ENCODE data around the gene PRDX2.

PRDX2 gene

GRCh38 chr19:12796146-12797071 lies 5.2 kb downstream of the PRDX2 start:
- Histone ChIP-seq H3K36me3 (ENCODE audit: insufficient read depth, low read length) (peaks cover 23% of the 10 kb centered on the region), H3K4me2 (ENCODE audit: low read length) (peak overlapping the region; percentile 61), H3K4me1 (ENCODE audit: control insufficient read depth, insufficient read depth, low read length) (peaks cover 24% of the 10 kb centered on the region), H3K9me3 (replicated peaks; ENCODE audit: low read length) (no peaks in the 10 kb centered on the region), H3K9ac (ENCODE audit: low read depth, low read length) (no peak overlapping the region), H3K4me3 (ENCODE audit: low read length) (no peak overlapping the region), H3K27me3 (ENCODE audit: control insufficient read depth, insufficient read depth, low read length) (no peaks in the 10 kb centered on the region)

- Histone ChIP-seq H3K9me3 (replicated peaks; ENCODE audit: low read length) (no peaks in the 10 kb centered on the region), H3K9ac (ENCODE audit: low read depth, low read length) (no peak overlapping the region), H3K4me3 (ENCODE audit: low read length) (no peak overlapping the region), H3K27me3 (ENCODE audit: control insufficient read depth, insufficient read depth, low read length) (no peaks in the 10 kb centered on the region), H3K4me2 (ENCODE audit: low read length) (no peak overlapping the region), H3K36me3 (ENCODE audit: insufficient read depth, low read length) (peaks cover 17% of the 10 kb centered on the region), H3K4me1 (ENCODE audit: control insufficient read depth, insufficient read depth, low read length) (peaks cover 25% of the 10 kb centered on the region)
Measured at GRCh38 chr19:12794971-12795381, 6.6 kb downstream of the PRDX2 start.

- H3K9me3 ChIP-seq (replicated peaks; ENCODE audit: low read length): no peaks in the 10 kb centered on the region
- peak overlapping the region; percentile 96 for H3K4me3 ChIP-seq (ENCODE audit: low read length)
- H3K4me1 ChIP-seq (ENCODE audit: control insufficient read depth, insufficient read depth, low read length): peaks cover 26% of the 10 kb centered on the region
Measured at GRCh38 chr19:12794196-12794941, 7.2 kb downstream of the PRDX2 start.

GRCh38 chr19:12793290-12794195 lies 8.1 kb downstream of the PRDX2 start:
- peaks cover 34% of the 10 kb centered on the region for H3K4me1 ChIP-seq (ENCODE audit: control insufficient read depth, insufficient read depth, low read length)
- H3K4me2 ChIP-seq (ENCODE audit: low read length): peak overlapping the region; percentile 91
- H3K9me3 ChIP-seq (replicated peaks; ENCODE audit: low read length): no peaks in the 10 kb centered on the region
- peak overlapping the region; percentile 96 for H3K4me3 ChIP-seq (ENCODE audit: low read length)
- peaks cover 10% of the 10 kb centered on the region for H3K36me3 ChIP-seq (ENCODE audit: insufficient read depth, low read length)
- peak overlapping the region; percentile 98 for H3K9ac ChIP-seq (ENCODE audit: low read depth, low read length)
- no peaks in the 10 kb centered on the region for H3K27me3 ChIP-seq (ENCODE audit: control insufficient read depth, insufficient read depth, low read length)

More at GRCh38 chr19:12794196-12794941, 7.2 kb downstream of the PRDX2 start:
- H3K36me3 ChIP-seq (ENCODE audit: insufficient read depth, low read length): peaks cover 11% of the 10 kb centered on the region
- peak overlapping the region; percentile 91 for H3K4me2 ChIP-seq (ENCODE audit: low read length)
- peak overlapping the region; percentile 98 for H3K9ac ChIP-seq (ENCODE audit: low read depth, low read length)
- H3K27me3 ChIP-seq (ENCODE audit: control insufficient read depth, insufficient read depth, low read length): no peaks in the 10 kb centered on the region

GRCh38 chr19:12792853-12793289 lies 8.7 kb downstream of the PRDX2 start:
- Histone ChIP-seq H3K4me3 (ENCODE audit: low read length) (peak overlapping the region; percentile 96), H3K4me1 (ENCODE audit: control insufficient read depth, insufficient read depth, low read length) (peaks cover 41% of the 10 kb centered on the region), H3K27me3 (ENCODE audit: control insufficient read depth, insufficient read depth, low read length) (no peaks in the 10 kb centered on the region), H3K4me2 (ENCODE audit: low read length) (peak overlapping the region; percentile 91), H3K36me3 (ENCODE audit: insufficient read depth, low read length) (peaks cover 10% of the 10 kb centered on the region), H3K9ac (ENCODE audit: low read depth, low read length) (peak overlapping the region; percentile 98), H3K9me3 (replicated peaks; ENCODE audit: low read length) (no peaks in the 10 kb centered on the region)

GRCh38 chr19:12792051-12792852 lies 9.3 kb downstream of the PRDX2 start:
- Histone ChIP-seq H3K9ac (ENCODE audit: low read depth, low read length) (peak overlapping the region; percentile 98), H3K36me3 (ENCODE audit: insufficient read depth, low read length) (peaks cover 10% of the 10 kb centered on the region), H3K27me3 (ENCODE audit: control insufficient read depth, insufficient read depth, low read length) (no peaks in the 10 kb centered on the region), H3K9me3 (replicated peaks; ENCODE audit: low read length) (no peaks in the 10 kb centered on the region), H3K4me2 (ENCODE audit: low read length) (peak overlapping the region; percentile 91), H3K4me3 (ENCODE audit: low read length) (peak overlapping the region; percentile 96), H3K4me1 (ENCODE audit: control insufficient read depth, insufficient read depth, low read length) (peaks cover 43% of the 10 kb centered on the region)

GRCh38 chr19:12791345-12792050 lies 10.1 kb downstream of the PRDX2 start, which contains the start of gene JUNB:
TSS of gene JUNB (plus strand) at chr19:12791486. CDS start at chr19:12791772, 286 bp downstream.
- H3K4me1 ChIP-seq (ENCODE audit: control insufficient read depth, insufficient read depth, low read length): peaks cover 51% of the 10 kb centered on the region
- peak within 1 kb of the TSS; percentile 96 for H3K4me3 ChIP-seq (ENCODE audit: low read length)
- H3K27me3 ChIP-seq (ENCODE audit: control insufficient read depth, insufficient read depth, low read length): no peaks in the 10 kb centered on the region
- peak within 1 kb of the TSS; percentile 98 for H3K9ac ChIP-seq (ENCODE audit: low read depth, low read length)
- no peaks in the 10 kb centered on the region for H3K9me3 ChIP-seq (replicated peaks; ENCODE audit: low read length)
- H3K4me2 ChIP-seq (ENCODE audit: low read length): peak within 1 kb of the TSS; percentile 91
- H3K36me3 ChIP-seq (ENCODE audit: insufficient read depth, low read length): peaks cover 10% of the 10 kb centered on the region

- peak overlapping the region; percentile 98 for H3K9ac ChIP-seq (ENCODE audit: low read depth, low read length)
- peaks cover 52% of the 10 kb centered on the region for H3K4me1 ChIP-seq (ENCODE audit: control insufficient read depth, insufficient read depth, low read length)
Measured at GRCh38 chr19:12790628-12791344, 10.8 kb downstream of the PRDX2 start.

GRCh38 chr19:12789904-12790619 lies 11.5 kb downstream of the PRDX2 start:
- H3K4me3 ChIP-seq (ENCODE audit: low read length): peak overlapping the region; percentile 69
- H3K9ac ChIP-seq (ENCODE audit: low read depth, low read length): peak overlapping the region; percentile 98
- no peaks in the 10 kb centered on the region for H3K9me3 ChIP-seq (replicated peaks; ENCODE audit: low read length)
- peaks cover 59% of the 10 kb centered on the region for H3K4me1 ChIP-seq (ENCODE audit: control insufficient read depth, insufficient read depth, low read length)
- H3K4me2 ChIP-seq (ENCODE audit: low read length): peak overlapping the region; percentile 91
- H3K27me3 ChIP-seq (ENCODE audit: control insufficient read depth, insufficient read depth, low read length): no peaks in the 10 kb centered on the region
- peaks cover 10% of the 10 kb centered on the region for H3K36me3 ChIP-seq (ENCODE audit: insufficient read depth, low read length)

More at GRCh38 chr19:12790628-12791344, 10.8 kb downstream of the PRDX2 start:
- Histone ChIP-seq H3K36me3 (ENCODE audit: insufficient read depth, low read length) (peaks cover 10% of the 10 kb centered on the region), H3K9me3 (replicated peaks; ENCODE audit: low read length) (no peaks in the 10 kb centered on the region), H3K4me2 (ENCODE audit: low read length) (peak overlapping the region; percentile 91), H3K27me3 (ENCODE audit: control insufficient read depth, insufficient read depth, low read length) (no peaks in the 10 kb centered on the region), H3K4me3 (ENCODE audit: low read length) (peak overlapping the region; percentile 69)

All from skeletal muscle satellite cell (primary cell).